Vagina (tissue), 2 donors: ENCODE measurements around the gene CHKB.

Source experiments
- CTCF ChIP-seq, 3 experiments: fragments of 450-650 bp in 2 of 3; fragments of 200-600 bp in 1 of 3; sonication (generic) in 1 of 3; IDR thresholded peaks; one replicate each; pipeline ENCODE4 v1.5.1; 2017 to 2019; ENCODE audit warnings: antibody characterized with exemption in 3 of 3, mild to moderate bottlenecking in 2 of 3, moderate library complexity in 2 of 3
- POLR2AphosphoS5 ChIP-seq, 2 donors: sonication (generic); formaldehyde crosslinking; IDR thresholded peaks; one replicate each; pipeline ENCODE4 v1.9.0; 2017; ENCODE audit warnings: antibody characterized with exemption in 2 of 2, mild to moderate bottlenecking in 2 of 2, low read depth in 1 of 2; ENCODE audit not compliant: insufficient read depth in 1 of 2

- no peak for TF ChIP-seq POLR2AphosphoS5 (IDR thresholded peaks at IDR 0.05; ENCODE audit: insufficient read depth in 1 of 2, low read depth in 1 of 2)
- TF ChIP-seq CTCF (IDR thresholded peaks at IDR 0.05) = no peak
Observed at GRCh38 chr22:50584106-50585096, 1.8 kb upstream of the CHKB start.
